T-cell (primary cell): ENCODE data around the gene ERF. TPM values are rescaled to one million over a fixed set of nuclear protein-coding genes. Genes with fewer than 3 reads are reported as not detected.

Experiments
- total RNA-seq, 35 experiments: library from RNA in 6 of 35; stranded (reverse) in 6 of 35; fragments of 120-200 nt in 1 of 35; gene quantifications; one replicate each; pipeline versions ENCODE4 v1.2.1 to v1.2.4 and lab custom pipeline; 2013 to 2026

Gene ERF
- total RNA-seq, 5 donors from 2014 or later (not counting 1 experiment from before 2014, with no cell fraction given), result 35.9 to 97.3 (median 44.6) TPM

Other genes with a start within 250 kb of the ERF start
- 1 to 10 TPM in 3 of 5 donors, under 1 TPM in 2; 0.26 to 1.5 (median 1.3) TPM for gene GRIK5, start 184.9 kb downstream of the ERF start, total RNA-seq
- gene ZNF574, start 179.0 kb downstream of the ERF start, total RNA-seq, result 10 to 100 TPM; 18.4 to 27.4 (median 26.6) TPM
- gene POU2F2, start 122.7 kb downstream of the ERF start, total RNA-seq, result 10 to 100 TPM; 27.9 to 71.7 (median 59.5) TPM
- gene DEDD2, start 37.5 kb downstream of the ERF start, total RNA-seq, result 10 to 100 TPM; 67.6 to 82.8 (median 71.0) TPM
- gene ZNF526, start 34.8 kb downstream of the ERF start, total RNA-seq, result 10 to 100 TPM in 3 of 5 donors, 1 to 10 TPM in 2; 8.0 to 25.1 (median 23.1) TPM
- 10 to 100 TPM; 21.4 to 45.8 (median 38.1) TPM for gene GSK3A, start 12.5 kb downstream of the ERF start, total RNA-seq
- gene CIC, start 14.1 kb upstream of the ERF start, total RNA-seq, result 100 to 1,000 TPM in 4 of 5 donors, 10 to 100 TPM in 1; 93.9 to 110 (median 104) TPM
- gene PRR19, start 47.0 kb upstream of the ERF start, total RNA-seq, result under 1 TPM in 4 of 5 donors, not detected in 1; 0.18 to 0.35 (median 0.27) TPM
- gene PAFAH1B3, start 47.5 kb upstream of the ERF start, total RNA-seq, result 10 to 100 TPM; 15.2 to 22.2 (median 19.1) TPM
- gene TMEM145, start 58.2 kb upstream of the ERF start, total RNA-seq, result not detected
- 10 to 100 TPM in 2 of 5 donors, 1 to 10 TPM in 3; 5.2 to 11.4 (median 9.6) TPM for gene MEGF8, start 70.5 kb upstream of the ERF start, total RNA-seq
- gene CNFN, start 135.2 kb upstream of the ERF start, total RNA-seq, result 1 to 10 TPM in 1 of 5 donors, not detected in 4; 1.1 TPM
- gene LIPE, start 172.3 kb upstream of the ERF start, total RNA-seq, result 10 to 100 TPM; 16.2 to 44.4 (median 34.8) TPM
- gene CXCL17, start 187.8 kb upstream of the ERF start, total RNA-seq, result not detected